GM12891 (cell line): Measurements from ENCODE around the gene SHC4.

Experiments
- PAX5 ChIP-seq: IDR thresholded peaks from 2 replicates; pipeline ENCODE4 v1.6.1; 2011; ENCODE audit warnings: low read length, moderate library complexity, mild to moderate bottlenecking; ENCODE audit not compliant: insufficient read depth, severe bottlenecking
- POLR2A ChIP-seq: IDR thresholded peaks from 2 replicates; pipeline ENCODE4 v1.6.1; 2011; ENCODE audit warnings: low read depth, low read length, control low read depth
- POLR2AphosphoS5 ChIP-seq: IDR thresholded peaks from 2 replicates; pipeline ENCODE4 v1.6.1; 2011; ENCODE audit warnings: low read depth, low read length, control low read depth
- SPI1 ChIP-seq: IDR thresholded peaks from 2 replicates; pipeline ENCODE4 v1.6.1; 2011; ENCODE audit warnings: low read depth, low read length, control low read depth
- TAF1 ChIP-seq: IDR thresholded peaks from 2 replicates; pipeline ENCODE4 v1.6.1; 2011; ENCODE audit warnings: low read depth, low read length, control low read depth

DNA sequence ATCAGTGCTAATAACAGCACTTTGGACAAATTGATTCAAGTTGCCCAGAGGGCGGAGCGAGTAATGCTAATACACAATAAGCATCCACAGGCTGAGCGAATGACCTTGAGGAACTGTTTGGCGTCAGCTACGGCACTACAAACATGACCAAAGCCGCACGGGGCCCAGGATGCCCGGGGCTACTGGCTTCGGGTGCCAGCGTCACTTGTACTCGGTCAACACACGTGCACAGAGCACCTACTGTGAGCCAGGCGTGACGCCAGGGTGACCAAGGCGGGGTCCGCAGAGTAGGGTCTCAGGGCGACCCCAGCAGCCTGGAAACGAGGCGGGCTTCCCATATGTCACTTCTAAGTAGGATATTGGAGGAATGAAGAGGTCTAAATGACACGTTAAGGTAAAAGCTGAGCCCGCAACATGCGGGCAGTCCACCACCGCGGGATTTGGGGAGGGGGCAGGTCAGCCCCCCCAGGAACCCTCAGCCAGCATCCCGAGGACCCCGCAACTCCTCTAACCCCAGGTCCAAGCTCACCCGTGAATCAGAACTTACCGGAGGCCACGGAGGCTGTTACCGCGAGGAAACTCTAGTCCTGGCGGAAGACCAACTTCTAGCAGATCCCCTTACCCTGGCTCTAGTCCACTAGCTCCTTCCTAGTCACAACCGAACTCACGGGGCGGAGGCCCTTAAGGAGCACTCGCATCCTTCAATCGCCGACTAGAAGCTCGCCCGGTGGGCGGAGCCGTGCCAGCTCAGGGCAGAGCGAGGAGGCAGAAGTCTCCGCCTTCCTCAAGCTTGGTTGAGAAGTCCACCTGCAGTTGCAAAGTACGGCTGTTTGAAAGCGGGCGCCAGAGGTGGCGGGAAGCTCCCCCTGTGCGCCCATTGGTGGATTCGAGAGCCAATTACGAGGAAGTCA lies 153.1 kb downstream of the SHC4 start, which contains the start of gene CEP152:
- TF ChIP-seq POLR2A (peak; percentile 72), TAF1 (peak; percentile 42), POLR2AphosphoS5 (peak; percentile 70), SPI1 (no peak), PAX5 (peak; percentile 48)
